Stomach (tissue), 9 donors: Measurements from ENCODE around the gene ZPLD1. TPM values are rescaled to one million over a fixed set of nuclear protein-coding genes. Genes with fewer than 3 reads are reported as not detected.

Experiments
- DNase-seq, 2 donors: peaks; one replicate each; pipeline versions ENCODE4 v3.0.0 to v3.0.0-alpha.2; 2013 to 2019
- H3K27ac ChIP-seq, 5 donors: fragments of 200-600 bp in 4 of 5; sonication (generic) in 4 of 5; one replicate each; pipeline ENCODE4 v1.5.1; 2013 to 2019; ENCODE audit warnings: mild to moderate bottlenecking in 1 of 5, moderate library complexity in 1 of 5
- H3K27me3 ChIP-seq, 3 donors: fragments of 200-600 bp; sonication (generic); one replicate each; pipeline ENCODE4 v1.5.1; 2017 to 2019; ENCODE audit warnings: mixed run types in 1 of 3
- H3K36me3 ChIP-seq, 4 donors: fragments of 200-600 bp; sonication (generic); 1 replicate in 3 of 4; 2 replicates in 1 of 4; pipeline ENCODE4 v1.5.1; 2016 to 2019
- H3K4me1 ChIP-seq, 4 donors: fragments of 200-600 bp; sonication (generic); one replicate each; pipeline ENCODE4 v1.5.1; 2016 to 2019
- H3K4me3 ChIP-seq, 4 donors: fragments of 200-600 bp; sonication (generic) in 3 of 4; one replicate each; pipeline ENCODE4 v1.5.1; 2016 to 2019; ENCODE audit warnings: mild to moderate bottlenecking in 1 of 4
- H3K9me3 ChIP-seq, 4 donors: fragments of 200-600 bp; sonication (generic); one replicate each; pipeline ENCODE4 v1.5.1; 2016 to 2019
- CTCF ChIP-seq, 7 experiments: fragments of 450-650 bp in 4 of 7; fragments of 200-600 bp in 3 of 7; sonication (generic) in 3 of 7; IDR thresholded peaks; one replicate each; pipeline ENCODE4 v1.5.1; 2016 to 2019; ENCODE audit warnings: antibody characterized with exemption in 7 of 7, control low read depth in 2 of 7, mild to moderate bottlenecking in 1 of 7
- EP300 ChIP-seq: sonication (generic); formaldehyde crosslinking; IDR thresholded peaks from one replicate; pipeline ENCODE4 v1.6.1; 2017; ENCODE audit warnings: antibody characterized with exemption
- POLR2A ChIP-seq, 4 donors: fragments of 450-650 bp; IDR thresholded peaks; one replicate each; pipeline ENCODE4 v1.6.1; 2016; ENCODE audit warnings: antibody characterized with exemption in 4 of 4, control low read depth in 2 of 4, mild to moderate bottlenecking in 1 of 4, moderate library complexity in 1 of 4
- POLR2AphosphoS5 ChIP-seq, 3 donors: sonication (generic); formaldehyde crosslinking; IDR thresholded peaks; one replicate each; pipeline ENCODE4 v1.6.1; 2016; ENCODE audit warnings: antibody characterized with exemption in 3 of 3
- WGBS, 5 donors: extraction: QIAGEN DNeasy Blood & Tissue Kit in 3 of 5; methylation state at CpG; one replicate each; pipeline versions ENCODE4 v1.1.5 to v1.1.7; 2013 to 2018; 5-methylcytosine and 5-hydroxymethylcytosine counted together
- intact Hi-C: fragments of 100-400 bp; cut with DNase I; formaldehyde crosslinking; loops from one replicate; pipeline ENCODE4 v1.15.1; 2023; ENCODE audit warnings: low total_unique reads
- polyA plus RNA-seq, 3 donors: library from polyadenylated mRNA; stranded (reverse); fragments of 200-250 nt; gene quantifications; one replicate each; pipeline ENCODE4 v1.2.3, GENCODE V29; 2013
- total RNA-seq, 5 donors: library from RNA; depleted of rRNA; stranded (reverse); fragments of >200 nt; gene quantifications; one replicate each; pipeline versions ENCODE4 v1.1.0 to v1.2.3, GENCODE V29; 2014 to 2016
- donor health status: healthy with polysubstance abuse.
- donor health status: Bipolar disorder and iron deficiency.
- donor health status: healthy.

Gene ZPLD1
- total and polyA plus RNA-seq, 8 donors: 0.58 TPM; not detected in 7

DNA sequence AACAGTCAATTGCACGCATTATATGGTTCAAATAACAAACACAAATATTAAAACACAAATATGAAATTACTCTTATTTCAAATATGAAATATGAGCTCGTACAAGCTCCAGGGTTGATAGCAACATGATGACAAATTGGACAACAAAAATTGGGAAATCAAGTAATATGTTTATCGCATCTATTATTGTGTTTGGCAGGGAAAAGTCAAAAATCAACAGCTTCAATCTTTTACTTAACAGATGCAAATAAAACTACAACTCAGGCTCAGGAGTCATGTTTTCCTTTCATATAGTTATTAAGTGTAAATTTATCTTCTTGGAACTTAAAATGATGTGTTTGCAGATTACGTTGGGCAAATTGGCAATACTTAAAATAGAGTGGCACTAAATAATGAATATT, 41.4 kb downstream of the ZPLD1 start:
- TF ChIP-seq POLR2AphosphoS5 (IDR thresholded peaks at IDR 0.05) (no peak), EP300 (no peak), CTCF (IDR thresholded peaks at IDR 0.05) (no peak), POLR2A (IDR thresholded peaks at IDR 0.05) (no peak)
- no peaks in the 10 kb centered on the region for H3K36me3 ChIP-seq
- intact Hi-C loops: no loop called here

GRCh38 chr3:102478160-102478559, 43.3 kb downstream of the ZPLD1 start:
- 37 to 76% (median 56%) methylated on average over 1 of the region's 1 CpG for WGBS, 5 donors
- Histone ChIP-seq H3K4me1 (no peaks in the 10 kb centered on the region), H3K9me3 (no peaks in the 10 kb centered on the region), H3K4me3 (no peak overlapping the region), H3K27ac (no peak overlapping the region), H3K36me3 (no peaks in the 10 kb centered on the region), H3K27me3 (no peaks in the 10 kb centered on the region)
- peak in 1 of 2 donors; percentile 11 for DNase-seq
- TF ChIP-seq POLR2AphosphoS5 (IDR thresholded peaks at IDR 0.05) (no peak), CTCF (IDR thresholded peaks at IDR 0.05) (no peak), EP300 (no peak), POLR2A (IDR thresholded peaks at IDR 0.05) (no peak)
- intact Hi-C loops: no loop called here

More for the DNA sequence above, 41.4 kb downstream of the ZPLD1 start:
- WGBS, 5 donors: 25 to 57% (median 35%) methylated on average over 4 of the region's 4 CpGs
- DNase-seq: no peak
- Histone ChIP-seq H3K4me3 (no peak overlapping the region), H3K9me3 (no peaks in the 10 kb centered on the region), H3K4me1 (no peaks in the 10 kb centered on the region), H3K27ac (no peak overlapping the region), H3K27me3 (no peaks in the 10 kb centered on the region)

DNA sequence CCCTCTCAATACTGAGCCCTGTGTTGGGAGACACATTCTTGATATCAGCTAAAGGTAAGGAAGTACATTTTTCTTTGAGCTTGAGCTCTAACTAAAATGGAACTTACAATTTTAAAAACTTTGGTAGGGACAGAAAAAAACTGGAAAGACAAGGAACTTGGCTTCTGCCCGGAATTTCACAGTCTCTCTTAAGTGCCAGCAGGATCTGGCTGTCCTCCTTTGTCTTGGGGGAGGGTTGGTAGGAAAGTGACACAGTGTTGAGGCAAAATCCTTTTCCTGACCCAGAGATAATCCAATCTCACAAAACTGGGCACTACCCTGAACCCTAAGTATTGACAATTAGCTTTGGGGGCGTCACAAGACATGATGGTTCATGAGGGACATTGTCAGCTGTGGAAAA, 45.3 kb downstream of the ZPLD1 start:
- intact Hi-C loops: no loop called here
- no peak for TF ChIP-seq POLR2AphosphoS5 (IDR thresholded peaks at IDR 0.05)
- TF ChIP-seq POLR2A (IDR thresholded peaks at IDR 0.05): no peak
- no peak for TF ChIP-seq EP300
- no peak for TF ChIP-seq CTCF (IDR thresholded peaks at IDR 0.05)

GRCh38 chr3:102481050-102481449, 46.2 kb downstream of the ZPLD1 start:
- H3K36me3 ChIP-seq: no peaks in the 10 kb centered on the region

More for the DNA sequence above, 45.3 kb downstream of the ZPLD1 start:
- Histone ChIP-seq H3K36me3 (no peaks in the 10 kb centered on the region), H3K27me3 (no peaks in the 10 kb centered on the region), H3K4me3 (no peak overlapping the region), H3K27ac (no peak overlapping the region), H3K9me3 (no peaks in the 10 kb centered on the region), H3K4me1 (no peaks in the 10 kb centered on the region)
- DNase-seq: no peak
- WGBS, 5 donors: 55 to 59% (median 56%) methylated on average over 2 of the region's 2 CpGs

DNA sequence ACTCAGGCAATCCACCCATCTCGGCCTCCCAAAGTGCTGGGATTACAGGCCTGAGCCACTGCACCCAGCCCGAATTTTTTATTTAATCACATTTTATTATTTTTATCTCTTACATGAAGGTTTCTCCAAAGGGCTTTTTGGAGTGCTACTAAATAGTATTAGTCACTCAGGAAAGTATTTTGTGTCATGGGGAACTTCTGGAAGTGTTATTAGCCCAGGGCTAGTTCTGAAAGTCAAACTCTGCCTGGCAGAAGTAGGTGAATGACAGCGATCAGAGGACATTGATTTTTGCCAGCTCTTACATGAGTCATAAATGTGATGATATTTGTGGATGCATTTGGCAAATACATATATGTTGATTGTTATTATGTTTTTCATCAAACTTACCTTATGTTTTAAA, 48.7 kb downstream of the ZPLD1 start:
- no peak for DNase-seq
- H3K27ac ChIP-seq: no peak overlapping the region
- no peaks in the 10 kb centered on the region for H3K27me3 ChIP-seq
- TF ChIP-seq POLR2A (IDR thresholded peaks at IDR 0.05) (no peak), EP300 (no peak), CTCF (IDR thresholded peaks at IDR 0.05) (no peak), POLR2AphosphoS5 (IDR thresholded peaks at IDR 0.05) (no peak)
- intact Hi-C loops: no loop called here
- H3K9me3 ChIP-seq: no peaks in the 10 kb centered on the region
- H3K36me3 ChIP-seq: no peaks in the 10 kb centered on the region
- H3K4me1 ChIP-seq: no peaks in the 10 kb centered on the region
- H3K4me3 ChIP-seq: no peak overlapping the region
- WGBS, 5 donors: 85 to 93% (median 89%) methylated on average over 3 of the region's 3 CpGs

More at GRCh38 chr3:102481050-102481449, 46.2 kb downstream of the ZPLD1 start:
- H3K4me1 ChIP-seq: no peaks in the 10 kb centered on the region
- DNase-seq: no peak
- no peak overlapping the region for H3K4me3 ChIP-seq
- intact Hi-C loops: no loop called here
- no peaks in the 10 kb centered on the region for H3K9me3 ChIP-seq
- WGBS, 5 donors: 53 to 80% (median 67%) methylated on average over 4 of the region's 4 CpGs
- no peak overlapping the region for H3K27ac ChIP-seq
- TF ChIP-seq POLR2A (IDR thresholded peaks at IDR 0.05): no peak
- no peak for TF ChIP-seq POLR2AphosphoS5 (IDR thresholded peaks at IDR 0.05)
- no peak for TF ChIP-seq EP300
- no peaks in the 10 kb centered on the region for H3K27me3 ChIP-seq
